Lung (tissue), 12 donors: ENCODE measurements around the gene SGK2. TPM values are rescaled to one million over a fixed set of nuclear protein-coding genes. Genes with fewer than 3 reads are reported as not detected.
A peak's percentile ranks its signal among the peaks of the same experiment; 100 is the strongest.

Experiments
- ATAC-seq: fragments of 200-7000 bp; cut with Tn5 transposase; one replicate; pipeline ENCODE4 v1.9.1; 2020; ENCODE audit warnings: moderate number of reproducible peaks; ENCODE audit not compliant: insufficient read depth, low FRiP score
- DNase-seq, 3 donors: peaks; one replicate each; pipeline ENCODE4 v3.0.0-alpha.2; 2013 to 2017
- H3K27ac ChIP-seq, 2 donors: one replicate each; pipeline ENCODE4 v1.5.1; 2013; ENCODE audit warnings: mild to moderate bottlenecking in 2 of 2, moderate library complexity in 2 of 2, control low read depth in 1 of 2, inconsistent platforms in 1 of 2, low read depth in 1 of 2, low read length in 1 of 2
- H3K27me3 ChIP-seq, 3 donors: one replicate each; pipeline ENCODE4 v1.5.1; 2013; ENCODE audit warnings: low read length in 2 of 3; ENCODE audit not compliant: control insufficient read depth in 3 of 3, insufficient read depth in 3 of 3
- H3K36me3 ChIP-seq, 4 donors: one replicate each; pipeline ENCODE4 v1.5.1; 2013; ENCODE audit warnings: low read length in 4 of 4, mild to moderate bottlenecking in 1 of 4, moderate library complexity in 1 of 4; ENCODE audit not compliant: control insufficient read depth in 4 of 4, insufficient read depth in 4 of 4
- H3K4me1 ChIP-seq, 5 donors: one replicate each; pipeline ENCODE4 v1.5.1; 2013; ENCODE audit warnings: low read length in 5 of 5, mild to moderate bottlenecking in 2 of 5, moderate library complexity in 1 of 5; ENCODE audit not compliant: control insufficient read depth in 5 of 5, insufficient read depth in 5 of 5
- H3K4me3 ChIP-seq: one replicate; pipeline ENCODE4 v1.5.1; 2013; ENCODE audit warnings: mild to moderate bottlenecking, control low read depth, moderate library complexity
- H3K9ac ChIP-seq, 2 donors: one replicate each; pipeline ENCODE4 v1.5.1; 2013; ENCODE audit warnings: low read length in 2 of 2, control low read depth in 1 of 2; ENCODE audit not compliant: insufficient read depth in 1 of 2
- H3K9me3 ChIP-seq, 4 donors: one replicate each; pipeline ENCODE4 v1.5.1; 2013; ENCODE audit warnings: low read length in 3 of 4, mild to moderate bottlenecking in 1 of 4, moderate library complexity in 1 of 4; ENCODE audit not compliant: control insufficient read depth in 4 of 4, insufficient read depth in 3 of 4
- CTCF ChIP-seq: IDR thresholded peaks from 2 replicates; pipeline ENCODE4 v1.5.1; 2012; ENCODE audit warnings: mild to moderate bottlenecking; ENCODE audit errors: control extremely low read depth, extremely low read depth
- WGBS, 2 donors: extraction: QIAGEN DNeasy Blood & Tissue Kit; methylation state at CpG; one replicate each; pipeline ENCODE4 v1.1.7; 2013; 5-methylcytosine and 5-hydroxymethylcytosine counted together
- polyA plus RNA-seq, 2 donors: library from polyadenylated mRNA; stranded (reverse); fragments of 200-250 nt; gene quantifications; one replicate each; pipeline ENCODE4 v1.2.1, GENCODE V29; 2013
- total RNA-seq, 2 donors: library from RNA; depleted of rRNA in 1 of 2; stranded (reverse); fragments of >200 nt in 1 of 2; gene quantifications; one replicate each; pipeline ENCODE4 v1.2.1, GENCODE V29; 2014 to 2021
- donor health status: control.
- donor health status: control.
- donor health status: Bipolar disorder and iron deficiency.
- donor health status: healthy.
- donor health status: DM: yes; HTN: yes; CAD: no.

SGK2 gene
- total and polyA plus RNA-seq, 4 donors = 0.15 to 3.2 (median 0.96) TPM

GRCh38 chr20:43559147-43559987, 540 bp downstream of the SGK2 start:
- DNase-seq = no peak
- ATAC-seq = no peak
- H3K36me3 ChIP-seq = no peaks in the 10 kb centered on the region
- H3K9me3 ChIP-seq = no peaks in the 10 kb centered on the region
- no peak overlapping the region for H3K27ac ChIP-seq
- no peak for TF ChIP-seq CTCF
- H3K4me3 ChIP-seq = no peak overlapping the region
- no peaks in the 10 kb centered on the region for H3K27me3 ChIP-seq
- WGBS, 2 donors = 68 to 74% methylated on average over 8 of the region's 8 CpGs
- peaks cover 0 to 4% (median 3%) of the 10 kb centered on the region in 5 donors for H3K4me1 ChIP-seq
- no peak overlapping the region for H3K9ac ChIP-seq

- Histone ChIP-seq H3K9ac (no peak overlapping the region), H3K36me3 (no peaks in the 10 kb centered on the region), H3K27ac (no peak overlapping the region), H3K9me3 (no peaks in the 10 kb centered on the region), H3K4me3 (no peak overlapping the region), H3K27me3 (no peaks in the 10 kb centered on the region), H3K4me1 (peaks cover 0 to 4% (median 3%) of the 10 kb centered on the region in 5 donors)
- no peak for ATAC-seq
- DNase-seq = no peak
- WGBS, 2 donors = 90% methylated on average over 3 of the region's 3 CpGs
- no peak for TF ChIP-seq CTCF
Measured at GRCh38 chr20:43560974-43561373, 2.1 kb downstream of the SGK2 start.

GRCh38 chr20:43563429-43563828, 4.6 kb downstream of the SGK2 start:
- no peak for ATAC-seq
- DNase-seq = peak in 1 of 3 donors; percentile 47
- H3K27ac ChIP-seq = no peak overlapping the region
- TF ChIP-seq CTCF = no peak
- no peak overlapping the region for H3K4me3 ChIP-seq
- WGBS, 2 donors = 43 to 48% methylated on average over 3 of the region's 3 CpGs
- H3K36me3 ChIP-seq = no peaks in the 10 kb centered on the region
- no peak overlapping the region for H3K9ac ChIP-seq
- H3K27me3 ChIP-seq = no peaks in the 10 kb centered on the region
- H3K4me1 ChIP-seq = no peaks in the 10 kb centered on the region
- H3K9me3 ChIP-seq = no peaks in the 10 kb centered on the region
